Mucosa of descending colon (tissue), 3 donors: ENCODE data around the gene CDC45. TPM values are rescaled to one million over a fixed set of nuclear protein-coding genes. Genes with fewer than 3 reads are reported as not detected.

Experiments
- ATAC-seq: fragments of 200-7000 bp; cut with Tn5 transposase; one replicate; pipeline ENCODE4 v1.9.1; 2020; ENCODE audit warnings: mild to moderate bottlenecking, moderate library complexity
- DNase-seq, 3 donors: peaks; one replicate each; pipeline ENCODE4 v3.0.0-alpha.2; 2020
- H3K36me3 ChIP-seq: fragments of 200-600 bp; one replicate; pipeline ENCODE4 v1.8.0; 2021; ENCODE audit warnings: low read depth, mild to moderate bottlenecking
- H3K4me1 ChIP-seq: fragments of 200-600 bp; one replicate; pipeline ENCODE4 v1.8.0; 2021; ENCODE audit warnings: low read depth, mild to moderate bottlenecking
- H3K4me3 ChIP-seq: fragments of 200-600 bp; one replicate; pipeline ENCODE4 v1.8.0; 2021; ENCODE audit warnings: mild to moderate bottlenecking
- H3K9me3 ChIP-seq: fragments of 200-600 bp; one replicate; pipeline ENCODE4 v1.8.0; 2021; ENCODE audit warnings: mild to moderate bottlenecking
- intact Hi-C, 2 donors: fragments of 100-400 bp; cut with DNase I in 1 of 2; cut with micrococcal nuclease in 1 of 2; formaldehyde crosslinking; loops; one replicate each; pipeline versions ENCODE4 v1.11.0 to v1.11.1; 2022; cut with DNase I, micrococcal nuclease
- total RNA-seq, 3 donors: library from RNA; stranded (reverse); fragmentation: NEBNext Ultra II Directional in 2 of 3; extraction: Animal tissue kit (Norgen Biotek cat#: 25700) in 2 of 3; gene quantifications; one replicate each; pipeline versions ENCODE4 v1.2.1 to v1.2.4, GENCODE V29; 2021 to 2023
- TF ChIP-seq, protein P1 (sequence below): fragments of 200-600 bp; IDR thresholded peaks from one replicate; pipeline ENCODE4 v1.8.0; 2022; ENCODE audit warnings: antibody characterized with exemption, mild to moderate bottlenecking
- donor health status: DM: no; HTN: no; CAD: no; lungs with moderate emphysema.
- donor health status: DM: no; HTN: no; CAD: no.
- donor health status: DM: no; HTN: yes; CAD: no.

Gene CDC45
- total RNA-seq, 3 donors from 2014 or later: 2.2 to 13.9 (median 2.8) TPM

DNA sequence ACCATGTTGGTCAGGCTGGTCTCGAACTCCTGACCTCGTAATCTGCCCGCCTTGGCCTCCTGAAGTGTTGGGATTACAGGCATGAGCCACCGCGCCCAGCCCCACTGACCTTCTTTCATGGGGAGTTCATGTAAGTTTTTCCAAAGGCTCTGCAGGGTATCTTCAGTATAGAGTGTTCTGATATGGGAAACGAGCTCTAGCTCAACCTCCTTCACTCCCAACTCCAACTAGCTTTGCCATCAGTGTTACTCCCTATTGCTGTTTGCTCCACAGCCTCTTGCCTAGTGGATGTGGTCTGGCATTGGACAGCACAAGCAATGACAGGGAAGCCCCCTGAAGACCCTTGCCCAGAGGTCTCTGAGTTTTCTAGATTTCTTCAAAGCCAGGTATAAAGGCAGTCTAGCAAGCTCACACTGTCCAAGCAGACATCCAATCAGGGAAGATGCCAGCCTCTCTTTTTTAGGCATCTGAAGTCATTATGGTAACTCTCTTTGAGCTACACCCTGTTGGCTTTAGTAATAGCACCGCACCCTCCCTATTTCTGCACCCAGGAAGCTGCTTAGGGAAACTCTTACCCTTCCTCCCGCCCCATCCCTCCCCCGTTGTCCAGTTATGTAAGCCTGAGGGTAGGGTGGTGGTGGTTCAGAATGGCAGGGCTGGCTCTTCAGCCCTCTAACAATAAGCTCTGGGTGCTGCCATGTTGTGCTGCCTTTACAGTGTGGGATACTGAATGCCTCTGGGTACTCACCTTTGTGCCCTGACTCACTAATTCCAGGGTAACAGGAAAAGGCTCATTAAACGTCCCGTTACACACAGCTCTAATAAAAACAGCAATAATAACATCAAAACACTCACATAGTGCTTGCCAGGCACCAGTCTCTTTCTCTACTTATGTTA is 85.9 kb downstream of the CDC45 start:
- TF ChIP-seq, protein P1, sequence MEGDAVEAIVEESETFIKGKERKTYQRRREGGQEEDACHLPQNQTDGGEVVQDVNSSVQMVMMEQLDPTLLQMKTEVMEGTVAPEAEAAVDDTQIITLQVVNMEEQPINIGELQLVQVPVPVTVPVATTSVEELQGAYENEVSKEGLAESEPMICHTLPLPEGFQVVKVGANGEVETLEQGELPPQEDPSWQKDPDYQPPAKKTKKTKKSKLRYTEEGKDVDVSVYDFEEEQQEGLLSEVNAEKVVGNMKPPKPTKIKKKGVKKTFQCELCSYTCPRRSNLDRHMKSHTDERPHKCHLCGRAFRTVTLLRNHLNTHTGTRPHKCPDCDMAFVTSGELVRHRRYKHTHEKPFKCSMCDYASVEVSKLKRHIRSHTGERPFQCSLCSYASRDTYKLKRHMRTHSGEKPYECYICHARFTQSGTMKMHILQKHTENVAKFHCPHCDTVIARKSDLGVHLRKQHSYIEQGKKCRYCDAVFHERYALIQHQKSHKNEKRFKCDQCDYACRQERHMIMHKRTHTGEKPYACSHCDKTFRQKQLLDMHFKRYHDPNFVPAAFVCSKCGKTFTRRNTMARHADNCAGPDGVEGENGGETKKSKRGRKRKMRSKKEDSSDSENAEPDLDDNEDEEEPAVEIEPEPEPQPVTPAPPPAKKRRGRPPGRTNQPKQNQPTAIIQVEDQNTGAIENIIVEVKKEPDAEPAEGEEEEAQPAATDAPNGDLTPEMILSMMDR: no peak
- no peaks in the 10 kb centered on the region for H3K4me1 ChIP-seq
- DNase-seq (no peak), ATAC-seq (no peak)
- no peaks in the 10 kb centered on the region for H3K9me3 ChIP-seq
- H3K4me3 ChIP-seq: no peak overlapping the region
- intact Hi-C loops: no loop called here
- no peaks in the 10 kb centered on the region for H3K36me3 ChIP-seq

- ATAC-seq (no peak), DNase-seq (no peak)
- intact Hi-C loops: no loop called here
- Histone ChIP-seq H3K36me3 (no peaks in the 10 kb centered on the region), H3K9me3 (no peaks in the 10 kb centered on the region), H3K4me1 (no peaks in the 10 kb centered on the region), H3K4me3 (no peak overlapping the region)
- TF ChIP-seq, protein P1: no peak
Observed at GRCh38 chr22:19566279-19567156, 86.8 kb downstream of the CDC45 start.

- ATAC-seq (no peak), DNase-seq (no peak)
- no peaks in the 10 kb centered on the region for H3K4me1 ChIP-seq
- intact Hi-C loops: no loop called here
- TF ChIP-seq, protein P1: no peak
- H3K36me3 ChIP-seq: no peaks in the 10 kb centered on the region
- no peaks in the 10 kb centered on the region for H3K9me3 ChIP-seq
- H3K4me3 ChIP-seq: no peak overlapping the region
Observed at GRCh38 chr22:19567157-19568009, 87.7 kb downstream of the CDC45 start.

- Histone ChIP-seq H3K36me3 (no peaks in the 10 kb centered on the region), H3K9me3 (no peaks in the 10 kb centered on the region), H3K4me3 (no peak overlapping the region), H3K4me1 (no peaks in the 10 kb centered on the region)
- no peak for DNase-seq
- intact Hi-C loops: no loop called here
- TF ChIP-seq, protein P1: no peak
- ATAC-seq: no peak
Observed at GRCh38 chr22:19568337-19569275, 88.9 kb downstream of the CDC45 start.
